Coronary artery (tissue), 2 donors: ENCODE measurements around the gene PCDHGB1.

Source experiments
- DNase-seq: peaks from one replicate; pipeline ENCODE4 v3.0.0-alpha.2; 2017; ENCODE audit warnings: low spot score
- H3K27ac ChIP-seq, 2 donors: fragments of 200-600 bp; sonication (generic); one replicate each; pipeline ENCODE4 v1.5.1; 2016 to 2019
- H3K4me3 ChIP-seq: fragments of 200-600 bp; sonication (generic); 2 replicates; pipeline ENCODE4 v1.5.1; 2016; ENCODE audit warnings: mild to moderate bottlenecking, moderate library complexity
- CTCF ChIP-seq: fragments of 200-600 bp; sonication (generic); IDR thresholded peaks from one replicate; pipeline ENCODE4 v1.5.1; 2019; ENCODE audit warnings: antibody characterized with exemption

Gene PCDHGB1

GRCh38 chr5:141362719-141363118, 12.8 kb downstream of the PCDHGB1 start:
- Histone ChIP-seq H3K4me3 (no peak overlapping the region), H3K27ac (no peak overlapping the region)
- no peak for TF ChIP-seq CTCF
- DNase-seq: no peak

- Histone ChIP-seq H3K4me3 (peak within 1 kb of the TSS; percentile 19), H3K27ac (no peak within 1 kb of the TSS)
- no peak for TF ChIP-seq CTCF
- DNase-seq: no peak
Observed at GRCh38 chr5:141363952-141364660, 14.2 kb downstream of the PCDHGB1 start, which contains the start of gene PCDHGA5. Gene PCDHGA5 (plus strand): TSS chr5:141364162. CDS start chr5:141364331, 169 bp downstream.

GRCh38 chr5:141366016-141366896, 16.4 kb downstream of the PCDHGB1 start:
- no peak for TF ChIP-seq CTCF
- H3K4me3 ChIP-seq: peak overlapping the region; percentile 19

GRCh38 chr5:141369994-141370848, 20.3 kb downstream of the PCDHGB1 start, which contains the start of gene PCDHGB3:
Gene PCDHGB3 (plus strand): TSS chr5:141370242. CDS start chr5:141370395, 153 bp downstream.
- Histone ChIP-seq H3K4me3 (peak within 1 kb of the TSS; percentile 57), H3K27ac (no peak within 1 kb of the TSS)
- TF ChIP-seq CTCF: no peak
- no peak for DNase-seq

More at GRCh38 chr5:141366016-141366896, 16.4 kb downstream of the PCDHGB1 start:
- no peak overlapping the region for H3K27ac ChIP-seq
- no peak for DNase-seq

GRCh38 chr5:141371572-141372475, 21.9 kb downstream of the PCDHGB1 start:
- no peak for DNase-seq
- no peak overlapping the region for H3K27ac ChIP-seq
- TF ChIP-seq CTCF: no peak
- peak overlapping the region; percentile 57 for H3K4me3 ChIP-seq
